IPS DF 4.7 (cell line): ENCODE results near the gene VWA5B2.

Source experiments
- DNase-seq: peaks from one replicate; pipeline ENCODE4 v3.0.0-alpha.2; 2013; ENCODE audit warnings: low spot score; ENCODE audit errors: extremely low read depth

The VWA5B2 gene

DNA sequence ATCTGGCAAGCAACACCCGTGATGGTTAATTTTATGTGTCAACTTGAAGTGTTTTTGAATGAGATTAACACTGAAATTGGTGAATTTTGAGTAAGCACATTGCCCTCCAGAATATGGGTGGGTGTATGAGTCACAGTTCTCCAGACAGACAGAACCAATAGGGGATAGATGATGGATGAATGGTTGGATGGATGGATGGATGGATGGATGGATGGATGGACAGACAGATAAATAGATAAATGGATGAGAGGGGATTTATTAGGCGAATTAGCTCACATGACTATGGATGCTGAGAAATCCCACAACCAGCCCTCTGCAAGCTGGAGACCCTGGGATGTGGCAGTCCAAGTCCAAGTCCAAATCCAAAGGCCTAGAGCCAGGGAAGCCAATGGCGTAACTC lies 5.4 kb upstream of the VWA5B2 start:
- no peak for DNase-seq

DNA sequence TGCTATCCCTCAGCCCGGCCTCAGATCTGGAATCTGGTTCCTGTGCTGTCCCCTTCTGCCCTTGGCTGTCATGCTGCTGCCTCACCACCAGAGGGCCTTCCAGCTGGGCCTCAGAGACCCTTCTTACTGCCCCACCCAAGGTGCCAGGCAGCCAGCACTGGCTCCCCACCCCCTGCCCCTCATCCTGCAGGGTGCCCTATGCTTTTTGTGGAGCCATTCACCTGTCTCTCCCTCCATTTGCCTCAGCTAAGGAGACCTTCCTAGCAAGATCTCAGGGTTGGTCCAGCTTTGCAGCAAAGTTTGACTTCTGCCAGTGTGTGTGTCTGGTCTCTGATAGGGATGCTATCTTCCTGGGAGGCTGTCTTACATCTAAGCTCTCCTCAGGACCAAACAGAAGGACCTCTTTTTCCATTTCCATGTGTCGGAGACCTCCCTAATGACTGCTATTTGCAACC lies 1.9 kb upstream of the VWA5B2 start:
- DNase-seq = no peak

DNA sequence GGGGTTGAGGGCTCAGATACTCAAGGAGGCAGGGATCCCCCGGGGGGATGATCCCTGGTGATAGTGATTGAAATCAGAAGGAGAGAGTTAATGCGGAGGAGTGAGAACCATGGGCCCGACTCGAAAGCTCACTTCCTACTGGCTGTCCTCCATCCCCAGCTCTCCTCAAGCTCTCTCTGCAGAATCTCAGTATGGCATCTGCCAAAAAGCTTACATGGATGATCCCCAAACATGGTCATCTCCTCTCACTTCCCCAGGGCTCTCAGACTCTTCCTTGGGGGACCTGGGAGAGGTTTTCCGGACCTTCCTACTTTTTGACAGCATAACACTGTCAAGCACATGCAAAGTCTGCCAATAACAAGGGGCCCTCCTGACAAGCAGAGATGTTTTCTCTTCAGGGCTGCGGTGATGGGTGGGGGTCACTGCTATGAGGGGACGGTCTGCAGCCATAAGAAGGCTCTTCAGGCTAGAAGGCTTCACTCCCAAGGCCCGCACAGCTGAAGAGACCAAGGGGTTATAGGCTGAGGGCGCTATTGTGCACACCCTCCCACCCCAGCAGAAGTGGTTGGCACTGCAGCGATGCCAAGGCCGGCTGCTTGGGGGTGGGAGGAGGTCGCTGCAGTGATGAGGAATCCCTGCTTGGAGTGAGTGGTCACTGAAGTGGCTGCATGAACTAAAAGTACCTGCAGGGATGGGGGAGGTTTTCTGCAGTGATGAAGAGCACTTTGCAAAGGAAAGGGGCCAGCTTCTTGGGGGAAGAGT lies 828 bp upstream of the VWA5B2 start:
- no peak for DNase-seq

DNA sequence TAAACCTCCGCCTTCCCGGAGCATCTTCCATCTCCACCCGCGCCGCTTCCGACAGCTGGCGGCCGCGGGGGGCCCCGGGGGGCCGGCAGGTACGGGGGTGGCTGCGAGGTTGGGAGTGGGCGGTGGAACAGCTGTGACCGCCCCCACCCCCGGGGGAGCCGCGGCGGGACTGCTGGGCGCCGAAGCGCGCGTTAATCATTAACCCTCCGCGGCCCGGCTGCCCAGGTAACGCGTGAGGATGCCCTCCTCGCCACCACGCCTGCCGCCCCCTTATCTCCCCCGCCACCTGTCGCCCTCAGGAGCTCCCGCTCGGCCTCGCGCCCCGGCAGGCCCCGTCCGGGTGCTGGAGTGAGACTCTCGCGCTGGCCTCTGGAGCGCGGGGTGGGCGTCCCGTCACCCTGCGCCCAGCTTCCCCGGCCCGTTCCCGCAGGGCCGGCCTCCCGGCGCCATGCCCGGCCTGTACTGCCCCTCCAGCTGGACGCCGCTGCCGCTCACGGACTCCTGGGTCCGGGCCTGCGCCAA lies 757 bp downstream of the VWA5B2 start:
- DNase-seq = no peak

DNA sequence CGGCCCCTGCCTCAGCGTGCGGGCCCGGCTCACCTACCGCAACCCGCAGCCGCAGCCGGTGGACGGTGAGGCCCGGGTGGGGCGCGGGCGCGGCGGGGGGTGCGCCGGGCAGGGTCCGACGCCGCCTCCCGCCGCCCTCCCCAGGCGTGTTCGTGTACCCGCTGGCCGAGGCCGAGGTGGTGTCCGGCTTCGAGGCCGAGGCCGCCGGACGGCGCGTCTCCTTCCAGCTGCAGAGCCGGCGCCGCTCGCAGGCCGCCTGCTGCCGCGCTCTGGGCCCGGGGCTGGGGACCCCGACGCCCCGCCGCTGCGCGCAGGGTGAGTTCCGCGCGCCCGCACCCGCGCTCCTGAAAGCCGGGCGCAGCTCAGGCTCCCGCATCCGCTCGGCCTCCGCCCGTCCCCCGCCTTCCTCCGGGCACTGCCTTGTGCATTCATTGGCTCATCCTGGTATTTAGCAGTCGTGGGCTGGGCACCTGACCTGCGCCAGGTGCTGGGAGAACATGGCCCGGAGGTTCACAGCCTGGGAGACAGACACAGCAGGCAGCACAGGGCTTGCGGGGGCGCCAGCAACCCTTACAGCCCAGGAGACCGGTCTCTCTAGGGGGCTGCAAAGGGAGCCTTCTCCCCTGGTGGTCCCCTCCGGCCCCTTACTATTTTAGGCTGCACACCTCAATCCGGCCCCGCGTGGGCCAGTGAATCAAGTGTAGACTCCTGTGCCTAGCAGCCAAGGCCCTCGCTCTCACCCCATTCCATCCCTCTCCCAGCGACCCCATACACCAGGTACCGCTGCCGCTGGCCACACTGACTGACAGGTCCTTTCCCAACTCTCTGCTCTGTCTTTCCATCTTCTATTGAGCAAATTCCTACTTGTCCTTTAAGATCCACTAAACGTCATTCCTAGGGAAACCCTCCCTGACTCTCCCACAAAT lies 1.5 kb downstream of the VWA5B2 start:
- no peak for DNase-seq

DNA sequence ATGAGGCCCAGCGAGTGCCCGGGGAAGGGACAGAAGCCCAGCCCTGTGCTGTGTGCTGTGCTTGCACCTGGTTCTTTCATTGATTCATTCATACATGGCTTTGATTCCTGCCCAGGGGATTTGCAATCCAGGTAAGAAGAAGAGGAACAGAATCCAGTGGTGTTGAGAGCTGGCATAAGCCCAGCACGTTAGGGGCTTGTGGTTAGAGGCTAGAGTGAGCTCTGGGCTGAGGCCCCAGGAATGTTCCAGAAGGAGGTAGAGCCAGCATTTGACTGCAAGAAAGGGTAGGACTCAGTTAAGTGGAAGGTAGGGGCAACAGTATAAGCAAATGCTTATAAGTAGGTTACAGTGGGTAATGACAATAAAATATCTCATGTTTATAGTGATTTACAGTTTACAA lies 2.3 kb downstream of the VWA5B2 start:
- no peak for DNase-seq

DNA sequence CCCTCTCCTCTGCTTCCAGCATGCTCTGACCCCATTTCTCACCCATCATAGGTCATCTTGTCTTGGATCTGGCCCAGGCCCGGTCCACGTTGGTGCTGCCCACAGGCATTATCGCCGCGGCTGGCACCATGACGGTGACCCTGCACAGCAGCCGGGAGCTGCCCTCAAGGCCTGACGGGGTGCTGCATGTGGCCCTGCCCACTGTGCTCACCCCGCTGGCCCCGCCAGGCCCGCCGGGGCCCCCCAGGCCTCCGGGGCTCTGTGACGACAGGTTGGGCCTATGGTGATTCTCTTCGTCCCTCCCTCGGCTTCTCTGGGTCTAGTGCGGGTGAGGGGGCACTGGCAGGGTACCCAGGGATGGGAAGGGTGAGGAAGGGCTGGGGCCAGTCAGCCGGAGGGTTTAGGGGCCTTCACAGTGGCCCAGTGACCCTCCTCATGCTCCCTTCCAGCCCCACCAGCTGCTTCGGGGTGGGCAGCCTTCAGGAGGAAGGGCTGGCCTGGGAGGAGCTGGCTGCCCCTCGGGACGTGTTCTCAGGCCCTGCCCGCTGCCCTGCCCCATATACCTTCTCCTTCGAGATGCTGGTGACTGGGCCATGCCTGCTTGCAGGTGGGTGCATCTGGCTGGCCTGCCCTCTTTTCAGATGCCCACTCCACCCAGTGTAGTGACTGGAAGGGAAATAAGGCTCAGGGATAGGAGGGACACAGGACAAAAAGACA lies 3.9 kb downstream of the VWA5B2 start:
- no peak for DNase-seq

DNA sequence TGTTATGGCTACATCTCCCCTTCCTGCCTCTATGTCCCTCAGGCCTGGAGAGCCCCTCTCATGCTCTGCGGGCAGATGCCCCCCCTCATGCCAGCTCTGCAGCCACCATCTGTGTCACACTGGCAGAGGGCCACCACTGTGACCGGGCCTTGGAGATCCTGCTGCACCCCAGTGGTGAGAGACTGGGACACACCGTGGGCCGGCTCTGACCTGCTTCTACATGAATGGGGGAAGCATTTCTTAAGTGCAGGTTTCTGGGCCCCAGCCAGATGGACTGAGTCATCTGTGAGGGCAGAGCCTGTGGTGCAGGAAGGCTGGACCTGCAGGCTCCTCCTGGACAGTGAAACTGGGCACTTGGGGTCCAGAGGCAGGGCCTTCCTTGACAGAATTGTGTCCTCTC lies 4.8 kb downstream of the VWA5B2 start:
- DNase-seq = no peak

DNA sequence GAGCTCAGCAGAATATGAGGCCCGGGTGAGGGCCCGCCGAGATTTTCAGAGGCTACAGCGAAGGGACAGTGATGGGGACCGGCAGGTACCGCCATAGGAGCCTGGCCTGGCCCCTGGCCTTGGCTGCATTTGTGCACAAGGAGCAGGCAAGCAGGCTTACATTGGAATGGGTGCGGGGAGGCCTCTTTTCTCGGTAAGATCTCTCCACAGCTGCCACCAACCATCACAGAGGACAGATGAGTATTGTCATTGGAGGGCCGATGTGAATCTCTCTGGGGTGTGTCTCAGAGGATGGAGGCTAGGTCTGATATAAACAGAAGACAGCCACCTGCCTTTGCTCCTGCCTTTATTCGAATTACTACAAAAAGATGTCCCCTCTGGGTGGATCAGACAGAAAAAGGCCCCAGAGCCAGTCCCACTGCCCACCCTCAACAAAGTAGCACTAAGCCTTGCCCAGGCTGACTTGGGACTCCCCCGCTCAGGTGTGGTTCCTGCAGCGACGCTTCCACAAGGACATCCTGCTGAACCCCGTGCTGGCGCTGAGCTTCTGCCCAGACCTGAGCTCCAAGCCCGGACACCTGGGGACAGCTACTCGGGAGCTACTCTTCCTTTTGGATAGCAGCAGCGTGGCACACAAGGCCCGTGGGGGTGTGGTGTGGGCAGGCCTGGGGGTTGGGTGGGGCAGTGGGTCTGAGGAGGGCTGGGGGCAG lies 5.4 kb downstream of the VWA5B2 start:
- DNase-seq = no peak

DNA sequence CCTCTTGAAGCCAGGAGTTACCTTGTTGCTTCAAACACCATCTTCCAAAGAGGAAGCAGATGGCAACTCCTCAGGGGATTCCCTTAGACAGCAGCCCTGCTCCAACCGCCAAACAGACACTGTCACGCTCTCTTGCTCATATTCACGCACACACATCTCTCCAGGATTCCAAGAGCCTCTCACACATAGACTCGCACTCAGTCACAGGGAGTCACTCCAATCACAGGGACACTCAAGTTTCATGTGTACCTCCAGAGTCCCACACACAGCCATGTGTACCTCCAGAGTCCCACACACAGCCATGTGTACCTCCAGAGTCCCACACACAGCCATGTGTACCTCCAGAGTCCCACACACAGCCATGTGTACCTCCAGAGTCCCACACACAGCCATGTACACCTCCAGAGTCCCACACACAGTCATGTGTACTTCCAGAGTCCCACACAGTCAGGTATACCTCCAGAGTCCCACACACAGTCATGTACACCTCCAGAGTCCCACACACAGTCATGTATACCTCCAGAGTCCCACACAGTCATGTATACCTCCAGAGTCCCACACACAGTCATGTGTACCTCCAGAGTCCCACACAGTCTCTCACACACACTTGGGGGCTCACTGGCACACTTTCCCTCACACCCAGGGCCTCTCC lies 6.1 kb downstream of the VWA5B2 start:
- no peak for DNase-seq

DNA sequence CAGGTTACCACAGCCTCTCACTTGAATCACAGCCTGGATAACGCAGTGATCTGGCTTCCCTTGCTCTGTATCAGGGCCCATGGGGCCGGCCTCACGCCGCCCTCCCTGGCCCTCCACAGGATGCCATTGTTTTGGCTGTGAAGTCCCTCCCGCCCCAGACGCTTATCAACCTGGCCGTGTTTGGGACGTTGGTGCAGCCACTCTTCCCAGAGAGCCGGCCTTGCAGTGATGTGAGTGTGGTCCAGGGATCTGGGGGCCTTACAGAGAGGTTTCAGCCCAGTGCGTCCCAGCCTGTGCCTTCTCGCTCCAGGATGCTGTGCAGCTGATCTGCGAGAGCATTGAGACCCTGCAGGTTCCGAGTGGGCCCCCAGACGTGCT lies 6.6 kb downstream of the VWA5B2 start:
- DNase-seq = no peak

DNA sequence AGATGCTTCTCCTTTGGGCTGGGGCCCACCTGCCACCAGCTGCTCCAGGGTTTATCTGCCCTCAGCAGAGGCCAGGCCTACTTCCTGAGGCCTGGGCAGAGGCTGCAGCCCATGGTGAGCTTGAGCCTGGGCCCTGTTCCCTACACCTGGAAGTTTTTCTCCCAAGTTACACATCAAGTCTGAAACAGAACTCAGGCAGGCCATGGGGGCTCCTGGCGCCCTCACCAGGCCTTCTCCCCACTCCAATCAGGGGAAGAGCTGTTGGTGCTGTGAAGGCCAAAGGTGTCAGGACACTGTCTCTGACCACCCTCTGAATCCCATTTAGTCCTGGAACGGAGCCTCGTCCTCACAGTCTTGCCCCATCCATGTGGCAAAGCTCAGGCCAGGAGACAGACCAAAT lies 7.3 kb downstream of the VWA5B2 start:
- no peak for DNase-seq

DNA sequence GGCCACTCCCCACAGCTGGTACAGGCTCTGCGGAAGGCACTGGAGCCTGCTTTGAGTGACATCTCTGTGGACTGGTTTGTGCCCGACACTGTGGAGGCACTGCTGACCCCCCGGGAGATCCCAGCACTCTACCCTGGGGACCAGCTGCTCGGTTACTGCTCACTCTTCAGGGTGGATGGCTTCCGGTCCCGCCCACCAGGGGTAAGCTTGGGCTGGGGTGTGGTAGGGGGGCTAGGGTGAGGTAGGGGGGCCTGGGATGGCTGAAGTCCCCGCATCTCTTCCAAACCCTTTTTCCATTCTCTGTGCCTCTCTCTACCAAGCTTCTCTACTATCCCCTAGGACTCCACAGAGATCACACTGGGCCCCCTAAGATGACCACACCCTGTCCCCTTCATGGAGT lies 7.8 kb downstream of the VWA5B2 start:
- DNase-seq = no peak

DNA sequence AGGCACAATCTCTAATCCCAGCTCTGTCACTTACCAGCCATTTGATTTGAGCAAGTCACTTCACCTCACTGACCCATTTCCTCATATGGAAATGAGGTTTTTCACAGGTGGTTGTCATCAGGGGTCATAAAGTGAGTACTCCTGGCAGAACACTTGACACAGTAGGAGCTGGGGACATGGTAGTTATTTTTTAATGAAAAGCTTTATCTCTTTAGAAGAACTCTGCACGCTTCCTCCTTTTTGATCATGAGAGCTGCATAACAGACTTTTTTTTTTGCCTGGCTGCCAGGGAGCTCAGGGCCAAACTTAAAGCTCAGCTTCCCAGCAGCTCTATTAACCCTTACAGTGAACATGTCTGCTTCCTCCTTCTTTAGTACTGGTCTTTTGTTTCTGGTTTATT lies 8.4 kb downstream of the VWA5B2 start:
- no peak for DNase-seq

DNA sequence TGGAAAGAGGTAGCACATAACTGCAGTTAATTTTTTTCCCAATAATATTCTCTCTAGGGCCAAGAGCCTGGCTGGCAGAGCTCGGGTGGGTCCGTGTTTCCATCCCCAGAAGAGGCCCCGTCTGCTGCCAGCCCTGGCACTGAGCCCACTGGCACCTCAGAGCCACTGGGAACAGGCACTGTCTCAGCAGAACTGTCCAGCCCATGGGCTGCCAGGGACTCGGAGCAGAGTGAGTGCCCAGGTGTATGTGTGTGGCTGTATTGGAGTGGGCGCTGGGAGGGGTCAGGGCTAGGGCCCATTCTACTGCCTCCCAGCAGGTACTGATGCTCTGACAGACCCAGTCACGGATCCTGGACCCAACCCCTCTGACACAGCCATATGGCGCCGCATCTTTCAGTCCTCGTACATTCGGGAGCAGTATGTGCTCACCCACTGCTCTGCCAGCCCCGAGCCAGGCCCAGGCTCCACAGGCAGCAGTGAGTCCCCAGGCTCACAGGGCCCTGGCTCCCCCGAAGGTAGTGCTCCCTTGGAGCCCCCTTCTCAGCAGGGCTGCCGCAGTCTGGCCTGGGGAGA lies 8.9 kb downstream of the VWA5B2 start:
- no peak for DNase-seq

DNA sequence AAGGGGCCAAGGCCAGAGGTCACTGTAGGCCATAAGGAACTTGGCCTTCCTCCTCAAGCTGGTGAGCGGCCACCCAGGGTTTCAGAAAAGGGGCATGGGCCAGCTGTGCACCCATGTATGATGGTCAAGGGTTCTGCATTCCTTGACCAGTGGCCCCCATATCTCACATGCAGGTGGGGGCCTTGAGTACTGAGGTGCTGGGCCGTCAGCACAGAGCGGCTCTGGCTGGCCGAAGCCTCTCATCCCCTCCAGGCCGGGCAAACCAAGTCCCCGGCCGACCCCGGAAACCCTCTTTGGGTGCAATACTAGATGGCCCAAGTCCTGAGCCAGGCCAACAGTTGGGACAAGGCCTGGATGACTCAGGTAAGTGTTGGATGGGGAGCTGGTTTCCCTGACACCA lies 9.8 kb downstream of the VWA5B2 start:
- no peak for DNase-seq

DNA sequence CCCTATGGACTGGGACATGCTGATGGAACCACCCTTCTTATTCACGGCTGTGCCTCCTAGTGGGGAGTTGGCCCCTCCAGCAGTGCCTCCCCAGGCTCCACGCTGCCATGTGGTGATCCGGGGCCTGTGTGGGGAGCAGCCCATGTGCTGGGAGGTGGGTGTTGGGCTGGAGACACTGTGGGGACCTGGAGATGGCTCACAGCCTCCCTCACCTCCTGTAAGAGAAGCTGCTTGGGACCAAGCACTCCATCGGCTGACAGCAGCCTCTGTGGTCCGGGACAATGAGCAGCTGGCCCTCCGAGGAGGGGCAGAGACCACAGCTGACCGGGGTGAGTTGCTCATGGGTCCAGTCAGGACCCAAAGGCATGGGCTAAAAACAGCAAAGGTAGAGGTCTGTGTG lies 10.3 kb downstream of the VWA5B2 start:
- DNase-seq = no peak

DNA sequence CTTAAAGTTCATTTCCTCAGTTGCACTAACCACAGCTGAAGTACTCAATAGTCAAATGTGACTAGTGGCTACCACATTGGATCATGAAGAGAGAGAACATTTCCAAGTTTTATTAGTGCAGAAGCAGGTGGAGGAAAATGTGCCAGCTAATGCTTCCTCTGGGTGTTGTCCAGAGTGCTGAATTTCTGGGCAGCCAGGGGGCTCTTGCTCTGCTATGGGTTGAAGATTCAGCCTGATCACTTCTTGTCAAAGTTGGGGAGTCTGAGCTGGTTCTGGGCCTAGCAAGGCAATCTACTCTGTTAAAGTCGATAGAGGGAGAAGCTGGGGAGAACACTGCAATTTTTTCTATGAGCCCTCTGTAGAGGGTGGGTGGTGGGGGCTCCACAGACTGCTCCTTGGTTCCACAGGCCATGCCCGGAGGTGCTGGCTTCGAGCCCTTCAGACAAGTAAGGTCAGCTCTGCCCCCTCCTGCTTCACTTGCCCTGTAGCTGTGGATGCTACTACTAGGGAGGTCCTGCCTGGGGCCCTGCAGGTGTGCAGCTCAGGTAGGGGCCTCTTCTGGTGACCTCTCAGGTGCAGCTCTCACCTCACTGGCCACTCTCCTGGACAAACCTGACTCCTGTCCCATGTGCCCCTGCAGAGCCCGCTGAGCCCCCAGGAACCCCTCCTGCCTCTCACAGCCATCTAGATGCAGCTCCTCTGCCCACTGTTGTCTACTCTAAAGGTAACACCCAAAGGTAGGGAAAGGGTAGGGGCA lies 11.2 kb downstream of the VWA5B2 start:
- no peak for DNase-seq

DNA sequence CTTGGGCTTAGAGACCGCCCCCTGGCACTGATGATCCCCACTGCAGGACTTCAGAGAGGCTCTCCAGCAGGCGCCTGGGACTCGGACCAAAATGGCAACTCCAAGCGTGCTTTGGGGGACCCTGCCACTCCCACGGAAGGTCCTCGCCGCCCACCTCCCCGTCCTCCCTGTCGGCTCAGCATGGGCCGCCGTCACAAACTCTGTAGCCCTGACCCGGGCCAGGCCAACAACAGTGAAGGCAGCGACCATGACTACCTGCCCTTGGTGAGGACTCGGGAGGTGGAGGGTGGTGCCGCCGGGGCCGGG lies 11.7 kb downstream of the VWA5B2 start:
- DNase-seq = no peak
